Measurements from ENCODE around the gene CCDC148.
A peak's percentile ranks its signal among the peaks of the same experiment; 100 is the strongest.

Gene CCDC148

DNA sequence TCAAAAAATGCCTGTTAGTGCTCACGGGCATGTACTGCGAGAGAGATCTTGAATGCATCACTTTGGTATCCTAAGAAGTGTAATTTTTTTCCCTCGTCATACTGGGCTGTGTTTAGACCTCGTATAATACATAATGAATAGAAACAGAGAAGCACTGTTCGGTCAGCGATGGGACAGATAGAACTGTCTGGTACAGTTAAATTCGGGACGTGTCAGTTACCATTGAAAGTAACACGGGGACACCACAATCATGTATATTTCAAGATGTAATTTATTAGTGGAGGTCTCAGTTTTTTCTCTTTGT, 2.0 kb upstream of the CCDC148 start (continued):
- TF ChIP-seq, protein P1, sequence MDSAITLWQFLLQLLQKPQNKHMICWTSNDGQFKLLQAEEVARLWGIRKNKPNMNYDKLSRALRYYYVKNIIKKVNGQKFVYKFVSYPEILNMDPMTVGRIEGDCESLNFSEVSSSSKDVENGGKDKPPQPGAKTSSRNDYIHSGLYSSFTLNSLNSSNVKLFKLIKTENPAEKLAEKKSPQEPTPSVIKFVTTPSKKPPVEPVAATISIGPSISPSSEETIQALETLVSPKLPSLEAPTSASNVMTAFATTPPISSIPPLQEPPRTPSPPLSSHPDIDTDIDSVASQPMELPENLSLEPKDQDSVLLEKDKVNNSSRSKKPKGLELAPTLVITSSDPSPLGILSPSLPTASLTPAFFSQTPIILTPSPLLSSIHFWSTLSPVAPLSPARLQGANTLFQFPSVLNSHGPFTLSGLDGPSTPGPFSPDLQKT (IDR thresholded peaks at IDR 0.05; ENCODE audit: borderline replicate concordance, low read depth, low read length), result no peak
- TF ChIP-seq ZNF416 (tag by site-specific recombination; IDR thresholded peaks at IDR 0.05), result no peak
- TF ChIP-seq ZNF621 (tag by site-specific recombination; IDR thresholded peaks at IDR 0.05), result no peak
- no peak for TF ChIP-seq ZNF302 (tag by site-specific recombination; IDR thresholded peaks at IDR 0.05; ENCODE audit: low read depth)
- no peak for TF ChIP-seq HOXA7 (CRISPR knock-in tag; IDR thresholded peaks at IDR 0.05; ENCODE audit: borderline replicate concordance)

DNA sequence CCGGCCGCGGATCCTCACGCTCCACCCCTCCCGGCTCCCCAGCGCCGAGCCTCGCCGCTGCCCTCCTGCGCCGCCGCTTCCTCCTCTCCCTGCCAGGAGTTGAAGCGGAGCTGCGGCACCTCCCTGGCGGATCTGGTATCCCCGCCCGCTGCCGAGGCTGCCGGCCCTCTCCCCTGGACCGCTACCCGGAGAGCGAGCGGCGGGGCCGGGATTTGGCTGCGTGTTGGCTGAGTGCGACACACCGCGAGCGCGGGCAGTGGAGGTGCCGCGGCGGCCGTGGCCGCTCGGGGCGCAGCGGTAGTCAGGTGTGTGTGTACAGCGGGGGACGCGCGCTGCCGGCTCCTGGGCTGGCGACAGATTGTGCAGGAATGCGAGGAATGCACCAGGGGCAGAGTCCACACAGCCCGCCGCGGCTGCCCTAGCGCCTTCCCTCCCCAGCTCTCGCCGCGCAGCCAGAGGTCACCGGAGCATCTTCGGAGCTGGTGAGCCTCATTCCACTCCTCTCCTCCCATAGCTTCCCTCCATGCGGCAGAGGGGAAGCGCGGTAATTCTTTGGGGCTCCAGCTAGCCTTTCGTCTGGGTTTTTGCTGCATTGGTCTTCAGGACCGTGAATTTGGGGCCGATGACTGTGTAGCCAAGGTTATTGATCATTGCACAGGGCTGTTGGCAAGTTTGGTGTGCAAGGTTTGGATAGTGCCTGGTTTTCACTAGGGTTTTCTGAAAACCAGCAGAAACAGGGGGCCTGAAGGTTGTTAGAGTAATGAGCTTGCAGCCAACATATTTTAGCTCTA, 1.5 kb upstream of the CCDC148 start:
- POLR2A ChIA-PET, result no interaction called here
- Histone ChIP-seq H3K4me1 (ENCODE audit: control insufficient read depth, insufficient read depth, low read length) (peaks cover 6% of the 10 kb centered on the region), H3K36me3 (ENCODE audit: control insufficient read depth in 2 of 2, insufficient read depth in 1 of 2, low read length in 2 of 2) (no peaks in the 10 kb centered on the region), H3K27ac (ENCODE audit: extremely low read depth, low read depth, low read length) (peak overlapping the region; percentile 89), H3K4me3 (ENCODE audit: low read depth, low read length) (peak overlapping the region; percentile 96), H3K9me3 (ENCODE audit: control insufficient read depth, insufficient read depth, low read depth, low read length) (no peaks in the 10 kb centered on the region)
- CTCF ChIA-PET, result interaction anchor here (0.7 to 2.5 kb wide), 10 partner anchors 10 to 424 kb away, joined by 3 to 11 read pairs (median 4); no protein-coding TSS in a partner anchor
- TF ChIP-seq ZNF2 (tag by site-specific recombination; IDR thresholded peaks at IDR 0.05) (peak; percentile 62; the same call in 1 of the 2 replicates), ZNF747 (tag by site-specific recombination; IDR thresholded peaks at IDR 0.05) (no peak), ZSCAN4 (tag by site-specific recombination; IDR thresholded peaks at IDR 0.05) (peak; percentile 33; the same call in 1 of the 2 replicates), ZNF302 (tag by site-specific recombination; IDR thresholded peaks at IDR 0.05; ENCODE audit: low read depth) (no peak), ZNF341 (tag by site-specific recombination; IDR thresholded peaks at IDR 0.05; ENCODE audit: low read depth) (no peak), ZNF274 (IDR thresholded peaks at IDR 0.05; ENCODE audit: low read length) (no peak), ZNF274 (tag by site-specific recombination; IDR thresholded peaks at IDR 0.05; ENCODE audit: borderline replicate concordance) (no peak), TCF7L2 (IDR thresholded peaks at IDR 0.05; ENCODE audit: borderline replicate concordance, low read depth, low read length) (no peak), KLF10 (tag by site-specific recombination; IDR thresholded peaks at IDR 0.05) (0 out of 2 replicates have a peak, but pooled peaks have one; percentile 29), IKZF3 (tag by site-specific recombination; IDR thresholded peaks at IDR 0.05) (no peak), ZNF335 (tag by site-specific recombination; conservative IDR thresholded peaks at IDR 0.05) (no peak; the same call in 1 of the 2 replicates), ZNF366 (tag by site-specific recombination; conservative IDR thresholded peaks at IDR 0.05) (0 out of 2 replicates have a peak, but pooled peaks have one; percentile 35), ZNF16 (tag by site-specific recombination; IDR thresholded peaks at IDR 0.05; ENCODE audit: low read depth) (no peak), KLF9 (tag by site-specific recombination; IDR thresholded peaks at IDR 0.05; ENCODE audit: low read depth) (0 out of 2 replicates have a peak, but pooled peaks have one; percentile 3), BCL11B (tag by site-specific recombination; IDR thresholded peaks at IDR 0.05; ENCODE audit: low read depth) (no peak), ZNF501 (tag by site-specific recombination; IDR thresholded peaks at IDR 0.05) (0 out of 2 replicates have a peak, but pooled peaks have one; percentile 79)
- TF ChIP-seq, protein P2, sequence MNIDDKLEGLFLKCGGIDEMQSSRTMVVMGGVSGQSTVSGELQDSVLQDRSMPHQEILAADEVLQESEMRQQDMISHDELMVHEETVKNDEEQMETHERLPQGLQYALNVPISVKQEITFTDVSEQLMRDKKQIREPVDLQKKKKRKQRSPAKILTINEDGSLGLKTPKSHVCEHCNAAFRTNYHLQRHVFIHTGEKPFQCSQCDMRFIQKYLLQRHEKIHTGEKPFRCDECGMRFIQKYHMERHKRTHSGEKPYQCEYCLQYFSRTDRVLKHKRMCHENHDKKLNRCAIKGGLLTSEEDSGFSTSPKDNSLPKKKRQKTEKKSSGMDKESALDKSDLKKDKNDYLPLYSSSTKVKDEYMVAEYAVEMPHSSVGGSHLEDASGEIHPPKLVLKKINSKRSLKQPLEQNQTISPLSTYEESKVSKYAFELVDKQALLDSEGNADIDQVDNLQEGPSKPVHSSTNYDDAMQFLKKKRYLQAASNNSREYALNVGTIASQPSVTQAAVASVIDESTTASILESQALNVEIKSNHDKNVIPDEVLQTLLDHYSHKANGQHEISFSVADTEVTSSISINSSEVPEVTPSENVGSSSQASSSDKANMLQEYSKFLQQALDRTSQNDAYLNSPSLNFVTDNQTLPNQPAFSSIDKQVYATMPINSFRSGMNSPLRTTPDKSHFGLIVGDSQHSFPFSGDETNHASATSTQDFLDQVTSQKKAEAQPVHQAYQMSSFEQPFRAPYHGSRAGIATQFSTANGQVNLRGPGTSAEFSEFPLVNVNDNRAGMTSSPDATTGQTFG (tag by site-specific recombination; IDR thresholded peaks at IDR 0.05; ENCODE audit: borderline replicate concordance), result no peak
- TF ChIP-seq, protein P3, sequence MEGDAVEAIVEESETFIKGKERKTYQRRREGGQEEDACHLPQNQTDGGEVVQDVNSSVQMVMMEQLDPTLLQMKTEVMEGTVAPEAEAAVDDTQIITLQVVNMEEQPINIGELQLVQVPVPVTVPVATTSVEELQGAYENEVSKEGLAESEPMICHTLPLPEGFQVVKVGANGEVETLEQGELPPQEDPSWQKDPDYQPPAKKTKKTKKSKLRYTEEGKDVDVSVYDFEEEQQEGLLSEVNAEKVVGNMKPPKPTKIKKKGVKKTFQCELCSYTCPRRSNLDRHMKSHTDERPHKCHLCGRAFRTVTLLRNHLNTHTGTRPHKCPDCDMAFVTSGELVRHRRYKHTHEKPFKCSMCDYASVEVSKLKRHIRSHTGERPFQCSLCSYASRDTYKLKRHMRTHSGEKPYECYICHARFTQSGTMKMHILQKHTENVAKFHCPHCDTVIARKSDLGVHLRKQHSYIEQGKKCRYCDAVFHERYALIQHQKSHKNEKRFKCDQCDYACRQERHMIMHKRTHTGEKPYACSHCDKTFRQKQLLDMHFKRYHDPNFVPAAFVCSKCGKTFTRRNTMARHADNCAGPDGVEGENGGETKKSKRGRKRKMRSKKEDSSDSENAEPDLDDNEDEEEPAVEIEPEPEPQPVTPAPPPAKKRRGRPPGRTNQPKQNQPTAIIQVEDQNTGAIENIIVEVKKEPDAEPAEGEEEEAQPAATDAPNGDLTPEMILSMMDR (tag by site-specific recombination; IDR thresholded peaks at IDR 0.05), result peak; percentile 91
- TF ChIP-seq, protein P4, sequence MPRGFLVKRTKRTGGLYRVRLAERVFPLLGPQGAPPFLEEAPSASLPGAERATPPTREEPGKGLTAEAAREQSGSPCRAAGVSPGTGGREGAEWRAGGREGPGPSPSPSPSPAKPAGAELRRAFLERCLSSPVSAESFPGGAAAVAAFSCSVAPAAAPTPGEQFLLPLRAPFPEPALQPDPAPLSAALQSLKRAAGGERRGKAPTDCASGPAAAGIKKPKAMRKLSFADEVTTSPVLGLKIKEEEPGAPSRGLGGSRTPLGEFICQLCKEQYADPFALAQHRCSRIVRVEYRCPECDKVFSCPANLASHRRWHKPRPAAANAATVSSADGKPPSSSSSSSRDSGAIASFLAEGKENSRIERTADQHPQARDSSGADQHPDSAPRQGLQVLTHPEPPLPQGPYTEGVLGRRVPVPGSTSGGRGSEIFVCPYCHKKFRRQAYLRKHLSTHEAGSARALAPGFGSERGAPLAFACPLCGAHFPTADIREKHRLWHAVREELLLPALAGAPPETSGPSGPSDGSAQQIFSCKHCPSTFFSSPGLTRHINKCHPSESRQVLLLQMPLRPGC (tag by site-specific recombination; IDR thresholded peaks at IDR 0.05), result peak; percentile 85
- TF ChIP-seq, protein P5, sequence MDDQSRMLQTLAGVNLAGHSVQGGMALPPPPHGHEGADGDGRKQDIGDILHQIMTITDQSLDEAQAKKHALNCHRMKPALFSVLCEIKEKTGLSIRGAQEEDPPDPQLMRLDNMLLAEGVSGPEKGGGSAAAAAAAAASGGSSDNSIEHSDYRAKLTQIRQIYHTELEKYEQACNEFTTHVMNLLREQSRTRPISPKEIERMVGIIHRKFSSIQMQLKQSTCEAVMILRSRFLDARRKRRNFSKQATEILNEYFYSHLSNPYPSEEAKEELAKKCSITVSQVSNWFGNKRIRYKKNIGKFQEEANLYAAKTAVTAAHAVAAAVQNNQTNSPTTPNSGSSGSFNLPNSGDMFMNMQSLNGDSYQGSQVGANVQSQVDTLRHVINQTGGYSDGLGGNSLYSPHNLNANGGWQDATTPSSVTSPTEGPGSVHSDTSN (CRISPR knock-in tag; IDR thresholded peaks at IDR 0.05), result peak; percentile 46; the same call in 1 of the 2 replicates
- TF ChIP-seq, protein P6, sequence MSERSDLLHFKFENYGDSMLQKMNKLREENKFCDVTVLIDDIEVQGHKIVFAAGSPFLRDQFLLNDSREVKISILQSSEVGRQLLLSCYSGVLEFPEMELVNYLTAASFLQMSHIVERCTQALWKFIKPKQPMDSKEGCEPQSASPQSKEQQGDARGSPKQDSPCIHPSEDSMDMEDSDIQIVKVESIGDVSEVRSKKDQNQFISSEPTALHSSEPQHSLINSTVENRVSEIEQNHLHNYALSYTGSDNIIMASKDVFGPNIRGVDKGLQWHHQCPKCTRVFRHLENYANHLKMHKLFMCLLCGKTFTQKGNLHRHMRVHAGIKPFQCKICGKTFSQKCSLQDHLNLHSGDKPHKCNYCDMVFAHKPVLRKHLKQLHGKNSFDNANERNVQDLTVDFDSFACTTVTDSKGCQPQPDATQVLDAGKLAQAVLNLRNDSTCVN (tag by site-specific recombination; optimal IDR thresholded peaks at IDR 0.05), result peak; percentile 95
